A549 (cell line): Measurements from ENCODE around the gene VPS41. TPM values are rescaled to one million over a fixed set of nuclear protein-coding genes. Genes with fewer than 3 reads are reported as not detected.
A peak's percentile ranks its signal among the peaks of the same experiment; 100 is the strongest.

Experiments
- ATAC-seq, 2 experiments: fragments of 200-7000 bp in 1 of 2; fragments of >200 bp in 1 of 2; cut with Nextera tagmentation in 1 of 2; cut with Tn5 transposase in 1 of 2; 3 replicates each; pipeline versions ENCODE4 v1.8.0 to v1.9.1; 2018 to 2020; ENCODE audit warnings: mild to moderate bottlenecking in 1 of 2, moderate library complexity in 1 of 2
- CTCF ChIA-PET: fragments of 300-600 bp; sonication (Branson Sonifier 250); formaldehyde crosslinking; extraction: SDS; loops from one replicate; lab custom pipeline; 2021; ENCODE audit warnings: antibody characterized with exemption, inconsistent platforms; lab: Yijun Ruan, JAX
- POLR2A ChIA-PET: fragments of 350-600 bp; formaldehyde crosslinking; extraction: SDS; loops from one replicate; lab custom pipeline; 2021; ENCODE audit warnings: antibody characterized with exemption, inconsistent platforms; lab: Yijun Ruan, JAX
- DNase-seq, 2 experiments: peaks; one replicate each; pipeline versions ENCODE4 v3.0.0 to v3.0.0-alpha.2; 2011 to 2016; ENCODE audit warnings: low read depth in 1 of 2, low spot score in 1 of 2
- FAIRE-seq: peaks from 2 replicates; lab custom pipeline; 2011; peaks lifted over from hg19 to GRCh38; lab: Jason Lieb, UNC
- H3K27ac ChIP-seq, 2 experiments: fragments of >200 bp; sonication (Bioruptor Twin); formaldehyde crosslinking; 3 replicates each; pipeline ENCODE4 v1.5.1; 2016 to 2017
- H3K4me1 ChIP-seq: fragments of >200 bp; sonication (Bioruptor Twin); formaldehyde crosslinking; 3 replicates; pipeline ENCODE4 v1.6.1; 2016
- H3K4me2 ChIP-seq: fragments of >200 bp; sonication (Bioruptor Twin); formaldehyde crosslinking; 3 replicates; pipeline ENCODE4 v1.6.1; 2016
- H3K4me3 ChIP-seq: fragments of >200 bp; sonication (Bioruptor Twin); formaldehyde crosslinking; 3 replicates; pipeline ENCODE4 v1.5.1; 2016
- H3K9me3 ChIP-seq: fragments of >200 bp; sonication (Bioruptor Twin); formaldehyde crosslinking; 3 replicates; pipeline ENCODE4 v1.6.1; 2016
- CBX8 ChIP-seq: fragments of 200-600 bp; sonication (generic); IDR thresholded peaks from 2 replicates; pipeline ENCODE4 v1.6.1; 2016
- CTCF ChIP-seq: fragments of >200 bp; sonication (Bioruptor Twin); formaldehyde crosslinking; IDR thresholded peaks from 3 replicates; pipeline ENCODE4 v1.5.1; 2016
- FOSB ChIP-seq: fragments of 250-450 bp; sonication (Bioruptor Pico); IDR thresholded peaks from 2 replicates; pipeline ENCODE4 v1.5.0; 2020; ENCODE audit warnings: mild to moderate bottlenecking, moderate library complexity
- FOSL2 ChIP-seq, 2 experiments: fragments of 450-650 bp in 1 of 2; fragments of >200 bp in 1 of 2; sonication (Bioruptor Twin) in 1 of 2; formaldehyde crosslinking; IDR thresholded peaks; 2 replicates each; pipeline versions ENCODE4 v1.5.0 to v1.6.1; 2016 to 2020; ENCODE audit warnings: mild to moderate bottlenecking in 1 of 2, moderate library complexity in 1 of 2
- HDAC2 ChIP-seq: fragments of 200-600 bp; sonication (generic); IDR thresholded peaks from 2 replicates; pipeline ENCODE4 v1.6.1; 2016
- HOXA7 ChIP-seq: fragments of 250-450 bp; sonication (Bioruptor Pico); IDR thresholded peaks from 2 replicates; pipeline ENCODE4 v1.5.0; 2020; ENCODE audit warnings: mild to moderate bottlenecking, moderate library complexity
- KDM5A ChIP-seq: fragments of 200-600 bp; sonication (generic); IDR thresholded peaks from 2 replicates; pipeline ENCODE4 v1.6.1; 2016; ENCODE audit warnings: antibody characterized with exemption, mild to moderate bottlenecking
- MAFK ChIP-seq: fragments of 450-650 bp; IDR thresholded peaks from 2 replicates; pipeline ENCODE4 v1.6.1; 2014; ENCODE audit not compliant: partially characterized antibody
- MAX ChIP-seq: IDR thresholded peaks from 2 replicates; pipeline ENCODE4 v1.6.1; 2012
- MAZ ChIP-seq: fragments of 150-350 bp; IDR thresholded peaks from 2 replicates; pipeline ENCODE4 v1.6.1; 2014; ENCODE audit warnings: antibody characterized with exemption, low read depth, low read length, borderline replicate concordance
- NPAS2 ChIP-seq: fragments of 250-450 bp; sonication (Bioruptor Pico); IDR thresholded peaks from 2 replicates; pipeline ENCODE4 v1.8.0; 2022; ENCODE audit warnings: mild to moderate bottlenecking, moderate library complexity, borderline replicate concordance
- PBX3 ChIP-seq: IDR thresholded peaks from 2 replicates; pipeline ENCODE4 v1.6.1; 2012
- RAD21 ChIP-seq, 2 experiments: fragments of >200 bp in 1 of 2; sonication (Bioruptor Twin) in 1 of 2; formaldehyde crosslinking in 1 of 2; IDR thresholded peaks in 1 of 2; conservative IDR thresholded peaks in 1 of 2; 2 replicates in 1 of 2; 3 replicates in 1 of 2; pipeline ENCODE4 v1.6.1; 2012 to 2018; ENCODE audit warnings: inconsistent platforms in 1 of 2
- SREBF2 ChIP-seq: fragments of 450-650 bp; IDR thresholded peaks from 2 replicates; pipeline ENCODE4 v1.6.1; 2014; ENCODE audit warnings: mild to moderate bottlenecking, moderate library complexity
- TP53 ChIP-seq: fragments of 250-450 bp; sonication (Bioruptor Pico); IDR thresholded peaks from 2 replicates; pipeline ENCODE4 v1.5.0; 2021; ENCODE audit warnings: mild to moderate bottlenecking, moderate library complexity
- ZC3H11A ChIP-seq: fragments of 450-650 bp; IDR thresholded peaks from 2 replicates; pipeline ENCODE4 v1.6.1; 2014; ENCODE audit warnings: antibody characterized with exemption, mild to moderate bottlenecking
- ZFP36 ChIP-seq: fragments of 450-650 bp; IDR thresholded peaks from 2 replicates; pipeline ENCODE4 v1.6.1; 2014; ENCODE audit warnings: borderline replicate concordance; ENCODE audit not compliant: partially characterized antibody
- ZSCAN20 ChIP-seq: fragments of 250-450 bp; sonication (Bioruptor Pico); IDR thresholded peaks from 2 replicates; pipeline ENCODE4 v1.8.0; 2022; ENCODE audit warnings: mild to moderate bottlenecking, moderate library complexity
- WGBS: methylation state at CpG from one replicate; pipeline ENCODE4 v1.1.6; 2017; ENCODE audit errors: missing lambda C conversion rate; 5-methylcytosine and 5-hydroxymethylcytosine counted together
- polyA plus RNA-seq, 4 experiments: library from polyadenylated mRNA; depleted of rRNA in 3 of 4; stranded (reverse); fragments of >200 nt; fragmentation: RNase III in 1 of 4; extraction: RNeasy Plus Mini Kit Qiagen cat#74134 plus additional on column Dnase treatment in 1 of 4; gene quantifications; 2 replicates in 3 of 4; 3 replicates in 1 of 4; pipeline ENCODE4 v1.2.3, GENCODE V29; 2011 to 2017
- TF ChIP-seq, protein P1 (sequence below): fragments of 250-450 bp; sonication (Bioruptor Pico); IDR thresholded peaks from 2 replicates; pipeline ENCODE4 v1.5.0; 2021; ENCODE audit warnings: mild to moderate bottlenecking, moderate library complexity, borderline replicate concordance

VPS41 gene
- polyA plus RNA-seq, 2 of the 4 experiments (the other 2 are of a cell fraction) = 24.6 to 59.9 TPM

- Histone ChIP-seq H3K4me3 (no peak overlapping the region), H3K4me1 (no peaks in the 10 kb centered on the region), H3K4me2 (no peak overlapping the region), H3K27ac (no peak overlapping the region), H3K9me3 (no peaks in the 10 kb centered on the region)
- ATAC-seq = no peak
- no peak for DNase-seq
- no peak for TF ChIP-seq CTCF
- no peak for TF ChIP-seq RAD21 (conservative IDR thresholded peaks at IDR 0.05 in 1 of 2, IDR thresholded peaks at IDR 0.05 in 1 of 2)
- TF ChIP-seq MAFK = peak; percentile 24
- TF ChIP-seq KDM5A = no peak
- no peak for TF ChIP-seq MAZ
- no peak for TF ChIP-seq HOXA7 (CRISPR knock-in tag)
- TF ChIP-seq, protein P1, sequence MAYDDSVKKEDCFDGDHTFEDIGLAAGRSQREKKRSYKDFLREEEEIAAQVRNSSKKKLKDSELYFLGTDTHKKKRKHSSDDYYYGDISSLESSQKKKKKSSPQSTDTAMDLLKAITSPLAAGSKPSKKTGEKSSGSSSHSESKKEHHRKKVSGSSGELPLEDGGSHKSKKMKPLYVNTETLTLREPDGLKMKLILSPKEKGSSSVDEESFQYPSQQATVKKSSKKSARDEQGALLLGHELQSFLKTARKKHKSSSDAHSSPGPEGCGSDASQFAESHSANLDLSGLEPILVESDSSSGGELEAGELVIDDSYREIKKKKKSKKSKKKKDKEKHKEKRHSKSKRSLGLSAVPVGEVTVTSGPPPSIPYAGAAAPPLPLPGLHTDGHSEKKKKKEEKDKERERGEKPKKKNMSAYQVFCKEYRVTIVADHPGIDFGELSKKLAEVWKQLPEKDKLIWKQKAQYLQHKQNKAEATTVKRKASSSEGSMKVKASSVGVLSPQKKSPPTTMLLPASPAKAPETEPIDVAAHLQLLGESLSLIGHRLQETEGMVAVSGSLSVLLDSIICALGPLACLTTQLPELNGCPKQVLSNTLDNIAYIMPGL (CRISPR knock-in tag) = no peak
- FAIRE-seq = no peak
- POLR2A ChIA-PET = no interaction called here
- WGBS = 83% methylated on average over 2 of the region's 2 CpGs
- CTCF ChIA-PET = interaction anchor here (1.1 kb wide), 1 partner anchor 16 kb away, joined by 3 read pairs; no protein-coding TSS in a partner anchor
These were observed 26.9 kb downstream of the VPS41 start for GRCh38 chr7:38881947-38882684.

DNA sequence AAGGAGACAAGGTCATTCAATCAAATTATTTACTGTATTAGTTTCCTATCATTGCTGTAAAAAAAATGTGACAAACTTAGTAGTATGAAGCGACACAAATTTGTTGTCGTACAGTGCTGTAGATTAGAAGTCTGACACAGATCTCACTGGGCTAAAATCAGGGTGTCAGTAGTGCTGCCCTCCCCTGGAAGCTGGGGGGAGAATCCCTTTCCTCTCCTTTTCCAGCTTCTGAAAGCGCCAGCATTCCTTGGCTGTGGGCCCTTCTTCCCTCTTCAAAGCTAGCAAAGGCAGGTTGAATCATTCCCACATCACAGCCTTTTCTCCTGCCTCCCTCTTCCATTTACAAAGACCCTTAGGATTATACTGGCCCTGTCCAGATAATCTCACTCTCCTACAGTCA, 28.0 kb downstream of the VPS41 start:
- H3K9me3 ChIP-seq = no peaks in the 10 kb centered on the region
- no peak for DNase-seq
- POLR2A ChIA-PET = no interaction called here
- ATAC-seq = no peak
- H3K4me2 ChIP-seq = no peak overlapping the region
- H3K27ac ChIP-seq = no peak overlapping the region
- TF ChIP-seq NPAS2 (CRISPR knock-in tag) (no peak), SREBF2 (no peak), ZC3H11A (no peak), TP53 (CRISPR knock-in tag) (no peak), ZSCAN20 (CRISPR knock-in tag) (no peak), FOSB (CRISPR knock-in tag) (no peak), HDAC2 (no peak), MAX (no peak), CBX8 (no peak), FOSL2 (IDR thresholded peaks at IDR 0.05) (no peak), FOSL2 (CRISPR knock-in tag; IDR thresholded peaks at IDR 0.05) (no peak), PBX3 (no peak), ZFP36 (no peak)
- TF ChIP-seq, protein P1 (CRISPR knock-in tag) = no peak
- TF ChIP-seq, all 56 proteins: peak for 0
- no peaks in the 10 kb centered on the region for H3K4me1 ChIP-seq
- 88% methylated on average over 3 of the region's 3 CpGs for WGBS
- CTCF ChIA-PET = interaction anchor here (1.1 kb wide), 1 partner anchor 17 kb away, joined by 3 read pairs; no protein-coding TSS in a partner anchor
- no peak overlapping the region for H3K4me3 ChIP-seq
- FAIRE-seq = no peak
